ENCODE results near the gene CEP164. TPM values are rescaled to one million over a fixed set of nuclear protein-coding genes. Genes with fewer than 3 reads are reported as not detected.

Gene CEP164
- total RNA-seq, 1 experiment from 2014 or later: 21.0 TPM

GRCh38 chr11:117417342-117417741, 89.7 kb downstream of the CEP164 start:
- no peaks in the 10 kb centered on the region for H3K9me3 Mint-ChIP-seq
- TF ChIP-seq TP53 (CRISPR knock-in tag; IDR thresholded peaks at IDR 0.05) (no peak), NR1H2 (CRISPR knock-in tag; IDR thresholded peaks at IDR 0.05) (no peak), ZBTB43 (CRISPR knock-in tag; IDR thresholded peaks at IDR 0.05) (no peak), FOXJ3 (CRISPR knock-in tag; IDR thresholded peaks at IDR 0.05; ENCODE audit: borderline replicate concordance) (no peak)
- H3K36me3 Mint-ChIP-seq: no peaks in the 10 kb centered on the region
- ChIA-PET POLR2A (no interaction called here), CTCF (interaction anchor here (10.4 kb wide), 1 partner anchor 8 kb away, joined by 103 read pairs; no protein-coding TSS in a partner anchor)
- no peaks in the 10 kb centered on the region for H3K4me1 Mint-ChIP-seq
- H3K27me3 Mint-ChIP-seq (ENCODE audit: low read depth): no peaks in the 10 kb centered on the region; the same call in 1 of the 2 replicates
- H3K4me3 Mint-ChIP-seq: no peak overlapping the region
- DNase-seq (ENCODE audit: low spot score): no peak
- no peak overlapping the region for H3K27ac Mint-ChIP-seq
- no peak for ATAC-seq

- H3K27me3 Mint-ChIP-seq (ENCODE audit: low read depth): no peaks in the 10 kb centered on the region; the same call in 1 of the 2 replicates
- no peak overlapping the region for H3K4me3 Mint-ChIP-seq
- ChIA-PET POLR2A (no interaction called here), CTCF (interaction anchor here (10.4 kb wide), 1 partner anchor 7 kb away, joined by 103 read pairs; no protein-coding TSS in a partner anchor)
- no peaks in the 10 kb centered on the region for H3K9me3 Mint-ChIP-seq
- no peaks in the 10 kb centered on the region for H3K4me1 Mint-ChIP-seq
- H3K27ac Mint-ChIP-seq: no peak overlapping the region
- ATAC-seq (no peak), DNase-seq (ENCODE audit: low spot score) (no peak)
- TF ChIP-seq PRDM15 (CRISPR knock-in tag; IDR thresholded peaks at IDR 0.05) (no peak), ZNF219 (CRISPR knock-in tag; IDR thresholded peaks at IDR 0.05; ENCODE audit: borderline replicate concordance) (no peak), E2F4 (CRISPR knock-in tag; IDR thresholded peaks at IDR 0.05; ENCODE audit: borderline replicate concordance, low read depth) (no peak), EMX1 (CRISPR knock-in tag; IDR thresholded peaks at IDR 0.05) (no peak), ATF3 (CRISPR knock-in tag; conservative IDR thresholded peaks at IDR 0.05) (no peak), FOXJ3 (CRISPR knock-in tag; IDR thresholded peaks at IDR 0.05; ENCODE audit: borderline replicate concordance) (no peak), GABPB1 (CRISPR knock-in tag; IDR thresholded peaks at IDR 0.05) (no peak), NR2C2 (CRISPR knock-in tag; IDR thresholded peaks at IDR 0.05) (no peak), SMAD4 (CRISPR knock-in tag; IDR thresholded peaks at IDR 0.05) (no peak), NR1H2 (CRISPR knock-in tag; IDR thresholded peaks at IDR 0.05) (no peak), FOXP4 (CRISPR knock-in tag; IDR thresholded peaks at IDR 0.05) (no peak), CREM (CRISPR knock-in tag; IDR thresholded peaks at IDR 0.05) (no peak), ELF4 (CRISPR knock-in tag; IDR thresholded peaks at IDR 0.05; ENCODE audit: low read depth) (no peak), HMGA2 (CRISPR knock-in tag; IDR thresholded peaks at IDR 0.05) (no peak), ZNF512 (CRISPR knock-in tag; IDR thresholded peaks at IDR 0.05; ENCODE audit: borderline replicate concordance) (no peak), NFATC4 (CRISPR knock-in tag; IDR thresholded peaks at IDR 0.05) (no peak)
- H3K36me3 Mint-ChIP-seq: no peaks in the 10 kb centered on the region
Observed at GRCh38 chr11:117417856-117418255, 90.2 kb downstream of the CEP164 start.
